Activated CD4-positive, alpha-beta T cell treated with anti-CD3 and anti-CD28 coated beads for 4 hours (primary cell): Measurements from ENCODE around the gene SLC15A1.
"Not testable (repeated sequence)": the region's sequence is repeated elsewhere in the genome, so short reads cannot be mapped to it uniquely, and the experiment has no call there.

Experiments
- DNase-seq, 2 donors: peaks; one replicate each; pipeline ENCODE4 v3.0.0-alpha.2; 2020

Gene SLC15A1

DNA sequence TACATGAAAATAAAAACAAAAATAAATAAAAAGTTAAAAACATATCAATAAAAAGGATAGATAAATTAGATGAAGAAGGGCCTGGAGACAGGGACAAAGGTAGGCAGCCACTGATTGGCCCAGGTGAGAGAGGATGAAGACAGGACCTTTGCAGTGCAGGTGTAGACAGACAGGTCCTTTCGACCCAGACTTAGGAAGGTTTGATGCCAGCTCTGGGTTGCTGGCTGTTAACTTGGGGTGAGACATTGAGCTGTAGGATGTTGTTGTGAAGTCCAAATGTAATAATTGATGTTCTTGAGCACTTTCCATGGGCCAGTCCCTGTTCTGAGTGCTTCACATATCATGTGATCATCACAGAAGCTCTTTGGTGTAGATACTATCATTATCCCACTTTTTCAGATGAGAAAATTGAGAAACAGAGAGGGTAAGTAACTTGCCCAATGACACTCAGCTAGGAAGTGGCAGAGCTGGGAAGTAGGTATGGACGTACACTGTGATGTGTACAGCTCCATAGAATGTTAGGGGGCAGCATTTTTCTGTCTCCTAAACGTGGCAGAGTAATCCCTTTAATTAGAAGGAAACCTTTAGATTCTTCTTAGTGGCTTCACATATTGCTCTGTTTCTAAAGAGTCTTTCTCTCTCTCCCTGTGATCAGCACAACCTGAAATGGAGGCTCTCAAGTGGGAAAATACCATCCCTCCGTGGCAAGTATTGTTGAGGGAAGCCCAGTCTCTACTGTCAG, 99.6 kb downstream of the SLC15A1 start:
- no peak for DNase-seq

DNA sequence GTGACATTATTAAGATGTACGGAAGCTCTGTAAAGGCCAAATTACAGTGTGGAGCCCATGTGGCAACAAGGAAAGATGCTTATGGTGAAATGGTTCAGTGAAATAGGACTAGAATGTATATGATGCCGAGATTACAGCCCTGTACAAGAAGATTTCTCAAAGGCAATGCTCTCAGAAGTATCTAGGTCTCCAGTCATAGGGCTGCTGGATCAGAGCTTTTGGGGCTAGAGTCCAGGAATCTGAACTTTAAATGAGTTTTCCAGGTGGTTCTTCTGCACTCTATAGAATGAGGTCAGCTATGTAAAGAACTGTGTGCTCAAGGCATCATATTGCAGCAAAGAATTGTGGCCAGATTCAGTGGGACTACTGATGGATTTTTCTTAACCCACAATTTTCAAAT, 100.2 kb downstream of the SLC15A1 start:
- DNase-seq, result no peak

DNA sequence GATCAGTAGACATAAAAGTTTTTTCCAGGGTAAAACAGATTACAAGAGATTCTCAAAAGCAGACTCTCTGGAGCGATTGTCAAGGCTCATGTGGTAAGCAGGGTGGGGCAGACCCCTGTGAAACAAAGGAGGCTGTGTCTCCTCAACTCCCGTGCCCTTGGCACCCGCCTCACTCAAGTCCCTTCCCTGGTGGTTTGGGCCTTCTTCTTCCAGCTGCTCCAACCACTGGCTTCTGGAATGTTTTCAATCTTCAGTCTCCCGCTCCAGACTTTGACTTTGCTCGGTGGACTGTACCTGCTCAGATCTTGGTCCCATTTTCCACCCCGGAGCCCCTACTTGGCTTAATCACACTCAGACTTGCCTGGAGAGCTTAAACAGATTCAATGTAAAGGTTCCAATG, 100.7 kb downstream of the SLC15A1 start:
- no peak for DNase-seq

DNA sequence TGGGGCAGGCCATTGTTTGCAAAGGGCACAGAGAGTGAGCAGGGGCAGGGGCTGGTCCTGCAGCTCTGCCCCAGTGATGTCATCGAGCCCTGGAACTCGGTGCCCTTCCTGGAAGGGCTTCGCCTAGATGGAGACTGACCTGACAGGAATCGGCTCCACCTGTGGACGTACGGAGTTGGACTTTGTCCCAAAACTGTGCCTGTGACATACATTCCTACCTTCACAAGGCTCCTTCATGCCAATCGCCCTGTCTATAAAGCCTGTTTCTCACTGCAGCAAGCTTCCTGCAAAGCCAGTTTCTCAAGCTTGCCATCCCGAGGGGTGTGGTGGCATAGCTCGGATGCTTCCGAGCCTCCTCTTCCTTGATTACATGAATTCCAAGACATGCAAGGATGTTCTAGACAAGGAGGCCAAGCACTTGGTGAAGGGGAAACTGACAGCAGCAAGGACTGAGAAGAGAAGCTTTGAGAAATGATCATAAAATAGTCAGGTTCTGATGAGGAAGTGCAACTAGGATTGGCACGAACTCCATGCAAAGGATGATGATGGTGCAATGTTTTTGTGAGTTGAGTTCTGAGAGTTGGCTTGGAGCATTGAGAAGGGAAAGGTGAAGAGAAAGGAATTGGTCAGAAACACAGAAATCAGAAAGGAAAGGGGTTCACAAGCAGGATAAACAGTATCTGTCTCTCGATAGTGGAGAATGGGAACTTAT, 101.9 kb downstream of the SLC15A1 start:
- DNase-seq, result no peak

DNA sequence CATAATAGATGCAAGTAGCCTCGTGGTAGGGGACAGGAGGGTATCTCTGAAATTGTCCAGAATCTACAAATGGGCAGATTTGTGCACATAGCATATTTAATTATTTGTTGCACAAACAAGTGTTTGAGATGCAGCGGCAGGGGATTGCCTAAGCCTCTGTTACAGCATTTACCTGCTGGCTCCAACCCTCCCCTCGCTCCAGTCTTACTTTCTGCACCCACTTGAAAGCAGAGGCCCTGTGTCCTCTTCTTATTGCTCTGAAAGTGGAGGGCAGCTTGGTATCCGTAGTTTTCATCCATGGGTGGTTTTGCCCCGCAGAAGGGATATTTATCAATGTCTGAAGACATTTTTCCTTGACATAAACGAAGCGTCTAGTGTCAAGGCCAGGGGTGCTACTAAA, 102.6 kb downstream of the SLC15A1 start:
- no peak for DNase-seq

DNA sequence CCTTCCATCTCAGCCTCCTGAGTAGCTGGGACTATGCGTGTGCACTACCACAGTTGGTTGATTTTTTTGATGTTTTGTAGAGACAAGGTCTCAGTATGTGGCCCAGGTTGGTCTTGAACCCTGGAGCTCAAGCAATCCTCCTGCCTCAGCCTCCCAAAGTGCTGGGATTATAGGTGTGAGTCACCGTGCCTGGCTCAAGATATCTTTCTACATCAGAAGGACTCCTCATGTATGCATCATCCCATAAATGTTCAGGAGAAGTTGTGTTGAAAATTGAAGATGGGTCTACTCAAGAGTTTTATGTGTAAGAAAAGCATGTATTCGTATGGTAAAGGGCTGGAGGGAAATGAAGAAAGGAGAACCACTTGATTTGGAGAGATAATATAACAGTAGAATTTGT, 103.8 kb downstream of the SLC15A1 start:
- DNase-seq, result no peak

DNA sequence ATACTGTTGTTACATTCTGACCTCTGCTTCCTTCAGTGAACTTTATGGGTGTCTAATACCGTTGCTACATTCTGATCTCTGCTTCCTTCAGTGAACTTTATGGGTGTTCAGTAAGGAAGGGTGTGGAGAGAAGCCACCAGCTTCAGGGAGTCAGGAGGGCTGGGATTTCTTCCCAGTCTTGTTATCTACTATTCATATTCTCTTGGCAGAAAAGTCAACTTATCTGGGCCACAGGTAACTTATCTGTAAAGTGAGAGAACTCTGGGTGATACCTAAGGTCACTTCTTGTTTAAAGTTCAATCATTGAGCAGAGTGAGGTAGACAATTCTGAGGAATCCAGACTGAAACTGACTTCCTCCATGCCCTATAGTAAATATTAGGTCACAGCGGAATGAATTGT, 104.3 kb downstream of the SLC15A1 start:
- DNase-seq, result no peak

DNA sequence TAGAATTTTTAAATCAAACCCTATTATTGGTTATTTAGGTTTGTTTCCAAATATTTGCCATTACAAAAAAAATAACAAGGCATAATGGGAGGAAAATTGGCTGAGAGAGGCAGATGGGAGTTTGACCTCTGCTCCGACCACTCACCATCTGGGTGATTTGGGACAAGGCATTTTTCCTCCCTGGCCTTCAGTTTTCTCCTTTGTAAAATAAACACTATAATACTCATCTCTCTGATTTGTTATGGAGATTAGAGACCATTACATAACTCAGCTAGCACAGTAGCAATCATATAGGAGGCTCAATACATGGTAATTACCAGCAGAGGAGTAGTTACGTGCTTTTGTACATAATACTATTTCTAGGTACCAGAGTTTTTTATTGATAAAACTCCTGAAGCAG, 105.4 kb downstream of the SLC15A1 start:
- DNase-seq, result no peak

DNA sequence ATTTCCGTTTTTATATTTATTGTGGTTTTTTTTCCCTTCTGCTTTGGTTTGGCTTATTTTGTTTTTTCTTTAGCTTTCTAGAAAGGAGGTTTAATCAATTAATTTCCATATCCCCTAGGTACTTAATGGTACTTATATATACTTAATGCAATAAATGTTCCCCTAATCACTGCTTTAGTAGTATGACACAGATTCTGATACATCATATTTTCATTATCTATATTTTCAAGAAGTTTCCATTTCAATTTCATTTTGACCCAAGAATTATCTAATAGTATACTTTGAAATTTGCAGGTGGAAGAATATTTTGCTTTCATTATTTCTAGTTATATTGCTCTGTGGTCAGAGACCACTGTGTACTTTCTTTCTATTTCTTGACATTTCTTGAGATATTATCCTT, 109.0 kb downstream of the SLC15A1 start:
- no peak for DNase-seq

DNA sequence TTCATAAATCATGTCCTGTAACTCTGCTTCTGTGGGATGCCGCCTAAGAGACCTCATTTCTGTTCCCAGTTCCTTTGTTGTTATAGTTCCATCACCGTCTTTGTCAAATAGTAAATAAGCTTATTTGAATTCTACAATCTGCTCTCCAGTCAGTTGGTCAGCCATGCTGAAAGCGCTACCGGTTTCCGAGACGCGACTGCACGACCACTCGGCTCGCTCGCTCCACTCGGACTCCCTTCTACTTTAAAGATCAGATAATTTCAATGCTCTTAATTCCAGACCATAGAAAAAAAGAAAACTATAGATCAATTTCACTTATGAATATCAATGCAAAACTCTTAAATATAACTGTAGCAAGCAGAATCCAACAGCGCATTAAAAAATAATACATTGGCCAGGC, 111.4 kb downstream of the SLC15A1 start:
- no peak for DNase-seq

DNA sequence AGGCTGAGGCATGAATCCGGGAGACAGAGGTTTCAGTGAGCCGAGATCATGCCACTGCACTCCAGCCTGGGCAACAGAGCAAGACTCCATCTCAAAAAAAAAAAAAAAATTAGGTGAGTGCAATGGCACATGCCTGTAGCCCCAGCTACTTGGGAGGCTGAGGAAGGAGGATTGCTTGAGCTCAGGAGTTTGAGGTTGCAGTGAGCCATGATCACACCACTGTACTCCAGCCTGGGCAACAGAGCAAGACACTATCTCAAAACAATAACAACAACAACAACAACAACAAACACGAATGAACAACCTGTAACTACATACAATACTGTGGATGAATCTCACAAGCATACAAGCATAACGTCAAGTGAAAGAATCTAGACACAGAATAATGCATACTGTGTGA, 112.7 kb downstream of the SLC15A1 start:
- DNase-seq, result not testable (repeated sequence)

DNA sequence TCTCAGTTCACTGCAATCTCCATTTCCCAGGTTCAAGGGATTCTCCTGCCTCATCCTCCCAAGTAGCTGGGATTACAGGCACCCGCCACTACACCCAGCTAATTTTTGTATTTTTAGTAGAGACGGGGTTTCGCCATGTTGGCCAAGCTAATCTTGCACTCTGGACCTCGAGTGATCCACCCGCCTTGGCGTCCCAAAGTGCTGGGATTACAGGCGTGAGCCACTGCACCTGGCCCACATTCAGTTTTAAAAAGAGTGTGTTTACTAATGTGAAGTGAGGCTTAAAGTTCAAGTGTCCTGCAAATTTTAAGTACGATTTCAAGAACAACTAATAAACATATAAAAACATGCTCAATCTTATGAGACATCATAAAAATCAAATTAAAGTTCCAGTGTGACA, 114.1 kb downstream of the SLC15A1 start:
- DNase-seq, result not testable (repeated sequence)
